DOHH2 (cell line): ENCODE data around the gene EPB41L5.

Experiments
- H3F3A ChIP-seq: fragments of 200-600 bp; sonication (generic), shearing (Covaris generic); 2 replicates; pipeline ENCODE4 v1.6.0; 2016; ENCODE audit warnings: antibody characterized with exemption, mild to moderate bottlenecking; ENCODE audit not compliant: control insufficient read depth, insufficient read depth
- H3K27ac ChIP-seq: fragments of 200-600 bp; sonication (generic); 2 replicates; pipeline ENCODE4 v1.5.1; 2014; ENCODE audit warnings: low read depth, mild to moderate bottlenecking, low read length, moderate library complexity
- H3K27me3 ChIP-seq: fragments of 200-600 bp; sonication (generic); 2 replicates; pipeline ENCODE4 v1.6.1; 2014; ENCODE audit warnings: mild to moderate bottlenecking, low read length, mixed read lengths; ENCODE audit not compliant: control insufficient read depth
- H3K36me3 ChIP-seq: fragments of 200-600 bp; sonication (generic); 2 replicates; pipeline ENCODE4 v1.6.1; 2014; ENCODE audit warnings: mild to moderate bottlenecking, low read length, moderate library complexity, mixed read lengths; ENCODE audit not compliant: control insufficient read depth
- H3K4me1 ChIP-seq: fragments of 200-600 bp; sonication (generic); 2 replicates; pipeline ENCODE4 v1.6.1; 2014; ENCODE audit warnings: mild to moderate bottlenecking, low read length, mixed read lengths; ENCODE audit not compliant: control insufficient read depth
- H3K4me2 ChIP-seq: fragments of 200-600 bp; sonication (generic); 2 replicates; pipeline ENCODE4 v1.6.0; 2014; ENCODE audit warnings: mild to moderate bottlenecking, low read length, moderate library complexity
- H3K4me3 ChIP-seq: fragments of 200-600 bp; sonication (generic); 2 replicates; pipeline ENCODE4 v1.5.1; 2014; ENCODE audit warnings: mild to moderate bottlenecking, low read length, mixed read lengths
- H3K79me2 ChIP-seq: fragments of 200-600 bp; sonication (generic); 2 replicates; pipeline ENCODE4 v1.6.1; 2014; ENCODE audit warnings: mild to moderate bottlenecking, low read length, mixed read lengths; ENCODE audit not compliant: control insufficient read depth
- H3K9me2 ChIP-seq: fragments of 200-600 bp; sonication (generic); replicated peaks from 2 replicates; pipeline ENCODE4 v1.6.1; 2014; ENCODE audit warnings: mild to moderate bottlenecking, low read length, mixed read lengths; ENCODE audit not compliant: control insufficient read depth
- H3K9me3 ChIP-seq: fragments of 200-600 bp; sonication (generic); 2 replicates; pipeline ENCODE4 v1.6.1; 2014; ENCODE audit warnings: antibody characterized with exemption, low read length, mixed read lengths; ENCODE audit not compliant: control insufficient read depth, insufficient read depth
- H4K20me1 ChIP-seq: fragments of 200-600 bp; sonication (generic); 2 replicates; pipeline ENCODE4 v1.6.0; 2014; ENCODE audit warnings: low read depth, mild to moderate bottlenecking, antibody characterized with exemption, low read length, moderate library complexity; ENCODE audit not compliant: control insufficient read depth, insufficient read depth
- EZH2phosphoT487 ChIP-seq: fragments of 200-600 bp; sonication (generic); IDR thresholded peaks from 2 replicates; pipeline ENCODE4 v1.6.1; 2017; ENCODE audit warnings: borderline replicate concordance, mild to moderate bottlenecking, antibody characterized with exemption, low read length, moderate library complexity, mixed read lengths
- TF ChIP-seq, protein P1 (sequence below): fragments of 200-600 bp; sonication (generic); IDR thresholded peaks from one replicate; pipeline ENCODE4 v1.5.1; 2014; ENCODE audit warnings: antibody characterized with exemption, mild to moderate bottlenecking, low read depth, low read length; ENCODE audit not compliant: poor library complexity, severe bottlenecking

The EPB41L5 gene

DNA sequence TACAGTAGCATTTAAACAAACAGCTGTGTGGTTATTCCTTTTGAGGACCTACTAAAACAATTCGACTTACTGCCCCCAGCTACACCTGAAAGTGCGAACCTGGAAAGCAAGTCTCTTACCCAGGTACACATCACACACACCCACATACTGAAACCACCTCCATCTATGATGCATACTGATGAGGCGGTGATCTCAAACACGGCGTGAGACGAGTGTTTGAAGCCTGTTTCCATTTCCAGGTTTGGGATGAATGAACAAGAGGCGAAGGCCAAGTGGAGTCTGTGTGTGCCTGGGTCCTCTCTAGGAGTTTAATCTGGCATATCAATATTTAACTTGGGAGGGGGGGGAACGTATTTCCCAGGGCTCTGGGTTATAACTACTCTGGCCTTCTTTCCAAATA is 208.7 kb downstream of the EPB41L5 start:
- Histone ChIP-seq H3K9me3 (peaks cover 3% of the 10 kb centered on the region; the same call in 1 of the 2 replicates), H3K79me2 (peaks cover 28% of the 10 kb centered on the region), H3K4me1 (peaks cover 32% of the 10 kb centered on the region), H3F3A (no peaks in the 10 kb centered on the region), H3K36me3 (peaks cover 12% of the 10 kb centered on the region), H4K20me1 (no peaks in the 10 kb centered on the region), H3K4me2 (peak overlapping the region; percentile 94), H3K27ac (no peak overlapping the region), H3K4me3 (peak overlapping the region; percentile 74), H3K9me2 (no peaks in the 10 kb centered on the region), H3K27me3 (no peaks in the 10 kb centered on the region)
- TF ChIP-seq, protein P1, sequence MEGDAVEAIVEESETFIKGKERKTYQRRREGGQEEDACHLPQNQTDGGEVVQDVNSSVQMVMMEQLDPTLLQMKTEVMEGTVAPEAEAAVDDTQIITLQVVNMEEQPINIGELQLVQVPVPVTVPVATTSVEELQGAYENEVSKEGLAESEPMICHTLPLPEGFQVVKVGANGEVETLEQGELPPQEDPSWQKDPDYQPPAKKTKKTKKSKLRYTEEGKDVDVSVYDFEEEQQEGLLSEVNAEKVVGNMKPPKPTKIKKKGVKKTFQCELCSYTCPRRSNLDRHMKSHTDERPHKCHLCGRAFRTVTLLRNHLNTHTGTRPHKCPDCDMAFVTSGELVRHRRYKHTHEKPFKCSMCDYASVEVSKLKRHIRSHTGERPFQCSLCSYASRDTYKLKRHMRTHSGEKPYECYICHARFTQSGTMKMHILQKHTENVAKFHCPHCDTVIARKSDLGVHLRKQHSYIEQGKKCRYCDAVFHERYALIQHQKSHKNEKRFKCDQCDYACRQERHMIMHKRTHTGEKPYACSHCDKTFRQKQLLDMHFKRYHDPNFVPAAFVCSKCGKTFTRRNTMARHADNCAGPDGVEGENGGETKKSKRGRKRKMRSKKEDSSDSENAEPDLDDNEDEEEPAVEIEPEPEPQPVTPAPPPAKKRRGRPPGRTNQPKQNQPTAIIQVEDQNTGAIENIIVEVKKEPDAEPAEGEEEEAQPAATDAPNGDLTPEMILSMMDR = no peak
- no peak for TF ChIP-seq EZH2phosphoT487

GRCh38 chr2:120222186-120223033 is 209.5 kb downstream of the EPB41L5 start:
- peaks cover 28% of the 10 kb centered on the region for H3K79me2 ChIP-seq
- H4K20me1 ChIP-seq = no peaks in the 10 kb centered on the region
- H3K27me3 ChIP-seq = no peaks in the 10 kb centered on the region
- TF ChIP-seq, protein P1 = no peak
- TF ChIP-seq EZH2phosphoT487 = no peak
- peaks cover 36% of the 10 kb centered on the region for H3K4me1 ChIP-seq
- H3K36me3 ChIP-seq = peaks cover 12% of the 10 kb centered on the region
- no peaks in the 10 kb centered on the region for H3F3A ChIP-seq
- peak overlapping the region; percentile 94 for H3K4me2 ChIP-seq
- no peaks in the 10 kb centered on the region for H3K9me2 ChIP-seq
- peaks cover 3% of the 10 kb centered on the region; the same call in 1 of the 2 replicates for H3K9me3 ChIP-seq
- H3K27ac ChIP-seq = no peak overlapping the region
- H3K4me3 ChIP-seq = peak overlapping the region; percentile 74

GRCh38 chr2:120223034-120223912 is 210.4 kb downstream of the EPB41L5 start, which contains the start of gene TMEM185B:
TSS of gene TMEM185B (minus strand) at chr2:120223400. CDS start at chr2:120222976, 424 bp downstream.
- Histone ChIP-seq H3K79me2 (peaks cover 28% of the 10 kb centered on the region), H3K27ac (peak within 1 kb of the TSS; percentile 65), H3K9me3 (peaks cover 3% of the 10 kb centered on the region; the same call in 1 of the 2 replicates), H4K20me1 (no peaks in the 10 kb centered on the region), H3K4me2 (peak within 1 kb of the TSS; percentile 94), H3K4me3 (peak within 1 kb of the TSS; percentile 74), H3K4me1 (peaks cover 44% of the 10 kb centered on the region), H3K9me2 (no peaks in the 10 kb centered on the region), H3K27me3 (no peaks in the 10 kb centered on the region), H3K36me3 (peaks cover 12% of the 10 kb centered on the region), H3F3A (peaks cover under 1% of the 10 kb centered on the region; the same call in 1 of the 2 replicates)
- TF ChIP-seq, protein P1 = no peak
- no peak for TF ChIP-seq EZH2phosphoT487
